Superior temporal gyrus (tissue), 1 donor: ENCODE results near the gene INMT.
"Not testable (repeated sequence)": the region's sequence is repeated elsewhere in the genome, so short reads cannot be mapped to it uniquely, and the experiment has no call there.

Experiments used
- DNase-seq: peaks from one replicate; pipeline ENCODE4 v3.0.0-alpha.2; 2016; ENCODE audit errors: extremely low spot score

The INMT gene

DNA sequence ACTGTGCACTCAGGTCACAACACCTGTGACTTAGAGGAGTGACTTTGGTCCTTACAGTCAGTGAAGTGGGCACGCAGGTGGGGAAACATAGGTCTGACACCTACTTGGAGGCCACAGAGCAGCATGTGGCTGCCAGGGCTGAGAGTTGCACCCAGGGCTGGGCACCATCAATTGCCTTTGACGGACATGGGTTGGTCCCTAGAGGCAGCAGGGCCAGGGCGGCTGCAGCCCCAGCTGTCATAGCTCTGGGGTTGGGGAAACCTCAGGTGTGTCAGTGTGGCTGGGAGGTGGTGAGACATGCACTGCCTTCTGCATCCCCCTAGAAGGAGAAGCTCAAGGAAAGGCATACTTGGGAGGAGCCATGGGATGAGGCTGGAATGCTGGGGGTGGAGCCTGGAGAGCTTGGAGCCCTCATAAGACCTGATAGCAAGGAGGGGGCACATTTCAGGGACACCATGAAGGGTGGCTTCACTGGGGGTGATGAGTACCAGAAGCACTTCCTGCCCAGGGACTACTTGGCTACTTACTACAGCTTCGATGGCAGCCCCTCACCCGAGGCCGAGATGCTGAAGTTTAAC, at the start of gene INMT:
Gene INMT, plus strand, starts transcription at position 440 of the 578 bp plus-strand sequence. Its CDS starts 16 bp downstream, at position 456.
- no peak for DNase-seq

DNA sequence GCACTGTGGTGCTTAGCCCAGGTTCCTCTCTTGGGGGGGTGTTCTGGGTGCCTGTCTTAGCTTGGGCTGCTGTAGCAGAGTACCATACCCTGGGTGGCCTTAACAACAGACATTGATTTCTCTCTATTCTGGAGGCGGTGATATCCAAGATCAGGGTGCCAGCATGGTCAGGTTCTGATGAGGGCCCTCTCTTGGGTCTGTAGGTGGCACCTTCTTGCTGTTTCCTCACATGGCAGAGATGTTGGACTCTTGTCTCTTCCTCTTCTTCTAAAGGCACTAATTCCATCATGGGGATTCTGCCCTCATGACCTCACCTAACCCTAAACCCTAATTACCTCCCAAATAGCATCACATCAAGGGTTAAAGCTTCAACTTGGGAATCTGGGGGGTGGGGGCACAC, 49.7 kb upstream of the INMT start:
- DNase-seq, result no peak

DNA sequence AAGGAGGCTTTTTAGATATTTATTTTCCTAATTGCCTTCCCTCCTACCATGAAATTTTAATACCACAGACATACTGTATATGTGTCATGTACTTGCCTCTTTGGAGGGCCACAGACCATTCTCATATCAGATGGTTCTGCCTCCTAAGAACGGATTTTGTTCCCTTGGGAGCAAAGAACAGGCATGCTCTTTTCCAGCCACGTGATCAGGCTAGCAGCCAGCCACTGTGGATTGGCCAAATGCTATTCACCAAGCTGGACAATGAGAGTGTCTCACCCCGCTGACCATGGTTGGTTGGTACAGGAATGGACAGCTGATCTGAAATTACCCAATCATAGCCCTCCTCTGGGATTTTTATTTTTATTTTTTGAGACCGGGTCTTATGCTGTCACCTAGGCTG, 48.2 kb upstream of the INMT start:
- DNase-seq, result no peak

DNA sequence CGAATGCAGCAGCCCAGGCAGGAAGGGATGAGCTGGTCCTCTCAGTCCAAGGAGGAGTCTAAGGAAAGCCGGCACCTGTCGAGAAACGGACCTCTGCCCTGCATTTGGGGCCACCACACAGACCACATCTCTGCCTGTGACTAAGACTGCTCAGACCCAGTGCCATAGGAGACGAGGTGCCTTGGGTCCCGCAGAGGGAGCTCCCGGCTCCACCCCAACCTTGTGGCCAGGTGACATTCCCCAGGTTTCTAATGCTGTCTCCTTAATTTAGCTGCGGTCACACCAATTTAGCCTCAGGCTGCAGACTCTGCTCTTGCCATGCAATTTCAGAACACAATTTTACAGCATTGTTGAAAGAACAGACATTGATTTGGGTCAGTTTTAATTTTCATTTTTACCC, 46.9 kb upstream of the INMT start:
- no peak for DNase-seq

DNA sequence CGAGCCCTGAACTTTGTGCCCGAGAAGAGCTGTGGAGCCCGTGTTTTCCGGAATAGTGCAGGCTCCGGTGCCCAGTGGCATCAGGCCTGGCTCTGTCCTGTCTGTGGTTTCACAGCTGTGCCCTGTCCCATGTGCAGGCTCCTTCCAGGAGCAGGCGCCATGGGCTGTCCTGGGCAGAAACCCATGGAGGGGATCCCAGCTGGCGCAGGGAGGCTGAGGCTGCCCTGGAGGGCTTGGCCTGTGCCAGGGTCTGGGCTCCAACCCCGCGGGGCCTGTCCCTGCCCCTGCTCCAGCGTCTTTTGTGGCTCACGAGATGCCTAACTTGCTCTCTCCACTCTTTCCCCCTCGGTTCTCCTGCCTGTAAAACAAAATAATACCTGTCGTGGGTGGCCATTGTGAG, 46.3 kb upstream of the INMT start:
- no peak for DNase-seq

DNA sequence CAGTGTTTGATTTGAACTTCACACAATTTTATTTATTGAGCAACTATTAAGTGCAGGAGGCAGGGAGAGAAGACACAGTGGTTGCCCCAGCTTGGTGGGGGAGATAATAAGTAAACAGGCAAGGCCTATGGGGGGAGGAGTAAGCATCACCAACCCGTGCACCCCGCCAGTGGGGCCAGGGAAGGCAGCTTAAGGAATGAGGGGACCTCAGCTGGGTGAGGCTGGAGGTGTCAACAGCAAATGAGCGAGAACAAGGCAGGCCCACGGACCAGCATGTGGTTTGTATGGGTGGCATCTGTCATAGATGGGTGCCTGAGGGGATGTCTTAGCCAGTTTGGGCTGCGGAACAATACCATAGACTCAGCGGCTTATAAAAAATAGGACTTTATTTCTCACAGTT, 45.6 kb upstream of the INMT start:
- no peak for DNase-seq

DNA sequence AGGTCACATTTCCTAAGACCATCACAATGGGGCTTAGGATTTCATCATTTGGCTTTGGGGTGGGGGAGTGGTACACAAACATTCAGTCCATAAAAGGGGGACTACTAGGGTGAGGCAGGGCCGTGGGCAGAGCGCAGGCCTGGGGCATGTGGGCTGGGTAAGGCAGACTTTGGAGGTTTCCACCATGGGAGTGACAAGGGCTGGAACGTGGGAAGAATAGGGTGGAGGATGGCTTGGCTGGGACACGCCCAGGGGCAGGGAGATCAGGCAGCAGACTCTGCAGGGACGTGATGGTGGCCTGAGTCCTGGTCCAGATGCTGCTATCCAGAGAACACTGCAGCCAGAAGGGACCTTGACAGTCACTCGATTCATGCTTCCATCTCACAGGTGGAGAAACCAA, 45.0 kb upstream of the INMT start:
- no peak for DNase-seq

DNA sequence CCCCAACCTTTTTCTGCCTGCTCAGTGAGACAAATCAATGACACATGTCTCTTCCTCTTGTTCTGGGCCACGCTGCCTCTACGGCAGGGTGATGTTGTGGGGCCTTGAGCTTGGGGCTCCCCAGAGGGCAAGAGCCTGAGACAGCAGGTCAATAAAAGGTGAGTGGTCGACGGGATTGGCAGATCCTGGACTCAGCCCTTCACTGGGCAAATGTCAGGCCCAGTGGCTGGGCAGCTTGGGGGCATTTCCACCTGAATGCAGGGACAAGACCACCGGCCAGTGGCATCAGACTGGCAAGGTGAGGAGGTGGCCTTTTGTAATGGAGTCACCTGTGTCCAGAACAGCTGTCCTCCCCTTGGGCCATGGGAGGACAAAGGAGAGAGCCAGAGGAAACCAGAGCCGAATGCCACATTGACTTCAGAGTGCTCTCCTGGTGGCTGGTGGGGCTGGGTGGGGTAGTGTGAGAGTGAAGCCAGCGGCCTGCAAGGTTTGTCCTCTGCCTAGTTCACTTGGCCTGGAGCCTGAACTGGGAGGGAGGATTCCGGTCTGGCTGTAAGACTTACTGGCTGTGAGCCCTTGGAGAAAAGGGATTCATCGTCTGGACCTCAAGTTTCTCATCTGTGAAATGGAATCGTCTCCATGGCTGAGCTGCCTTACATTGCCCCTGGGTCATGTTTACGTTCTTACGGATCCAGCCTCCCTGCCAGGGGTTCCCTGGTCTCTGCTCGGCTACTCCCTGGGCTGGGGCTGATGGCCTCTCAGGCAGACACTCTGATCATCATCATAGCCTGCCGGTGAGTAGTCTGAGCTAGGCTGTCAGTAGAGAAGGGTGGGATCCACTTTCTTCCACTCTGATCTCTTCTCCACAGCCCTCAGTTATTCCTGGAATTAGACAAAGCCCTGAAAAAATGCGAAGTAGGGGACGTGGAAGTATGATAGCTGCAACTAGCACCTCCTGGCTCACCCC, 44.3 kb upstream of the INMT start:
- no peak for DNase-seq

DNA sequence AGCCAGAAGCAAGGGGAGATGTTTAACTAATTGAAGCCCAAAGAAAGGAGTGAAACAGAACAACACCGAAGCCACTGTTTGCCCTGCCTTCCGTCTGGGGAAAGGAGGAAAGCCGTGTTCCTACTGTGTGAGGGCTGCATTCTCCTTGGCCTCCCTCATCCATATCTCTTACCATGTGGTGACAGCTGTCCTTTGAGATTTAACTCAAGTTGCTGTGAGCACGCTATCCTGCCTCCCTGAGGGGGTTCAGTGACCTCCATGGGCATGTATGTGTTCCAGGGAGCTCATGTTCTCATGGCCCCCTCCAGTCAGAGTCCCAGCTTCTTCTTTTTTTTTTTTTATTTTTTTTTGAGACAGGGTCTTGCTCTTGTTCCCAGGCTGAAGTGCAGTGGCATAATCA, 43.5 kb upstream of the INMT start:
- DNase-seq, result no peak

DNA sequence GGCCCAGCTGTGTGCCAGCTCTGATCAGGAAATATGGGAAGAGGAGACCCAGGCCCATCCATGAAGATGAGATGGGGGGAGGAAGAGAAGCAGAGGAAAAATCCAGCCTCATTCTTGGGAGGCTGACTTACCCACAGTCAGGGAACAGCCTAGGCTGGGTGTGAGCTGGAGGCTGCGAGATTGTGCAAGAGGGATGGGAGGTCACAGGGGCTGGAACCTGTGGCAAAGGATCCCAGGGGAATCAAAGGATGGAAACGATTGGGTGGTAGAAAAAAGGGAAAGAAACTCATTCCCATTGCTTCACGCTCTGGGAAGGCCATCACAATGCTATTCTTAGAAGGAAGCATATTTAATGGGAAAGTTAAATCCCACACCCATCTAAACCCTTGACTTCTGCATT, 43.0 kb upstream of the INMT start:
- DNase-seq, result no peak

DNA sequence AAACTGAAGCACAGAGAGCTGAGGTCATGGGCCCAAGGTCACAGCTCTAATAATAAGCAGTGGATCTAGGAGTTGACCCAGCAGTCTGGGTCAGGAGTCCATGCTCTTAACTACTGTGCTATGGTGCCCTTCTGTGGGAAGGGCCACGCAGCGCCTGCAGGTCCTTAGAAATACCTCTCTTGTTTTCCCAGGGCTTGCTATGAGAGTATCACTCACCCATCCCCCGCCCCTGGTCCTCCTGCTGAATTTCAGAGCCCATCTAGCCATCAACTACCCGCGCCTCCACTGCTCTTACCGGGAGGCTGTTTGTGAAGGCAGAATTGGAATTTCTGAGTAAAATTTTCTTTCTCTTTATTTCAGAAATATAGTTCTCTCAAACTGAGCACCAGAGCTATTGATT, 42.4 kb upstream of the INMT start:
- no peak for DNase-seq

DNA sequence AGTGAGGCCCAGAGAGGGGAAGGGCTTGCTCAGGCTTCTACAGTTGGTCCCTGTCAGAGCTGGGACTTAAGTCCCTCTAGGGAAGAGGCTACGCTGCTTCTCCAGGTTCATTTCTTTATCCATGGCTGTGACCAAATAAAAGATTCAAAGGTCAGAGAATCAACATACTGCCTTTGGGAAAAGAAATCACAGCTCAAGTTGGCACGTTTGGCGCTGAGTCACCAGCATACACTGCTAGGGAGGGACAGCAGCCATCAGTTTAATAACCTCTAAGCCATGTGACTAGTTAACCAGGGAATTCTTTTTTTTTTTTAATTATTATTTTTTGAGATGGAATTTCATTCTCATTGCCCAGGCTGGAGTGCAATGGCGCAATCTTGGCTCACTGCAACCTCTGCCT, 41.3 kb upstream of the INMT start:
- no peak for DNase-seq

DNA sequence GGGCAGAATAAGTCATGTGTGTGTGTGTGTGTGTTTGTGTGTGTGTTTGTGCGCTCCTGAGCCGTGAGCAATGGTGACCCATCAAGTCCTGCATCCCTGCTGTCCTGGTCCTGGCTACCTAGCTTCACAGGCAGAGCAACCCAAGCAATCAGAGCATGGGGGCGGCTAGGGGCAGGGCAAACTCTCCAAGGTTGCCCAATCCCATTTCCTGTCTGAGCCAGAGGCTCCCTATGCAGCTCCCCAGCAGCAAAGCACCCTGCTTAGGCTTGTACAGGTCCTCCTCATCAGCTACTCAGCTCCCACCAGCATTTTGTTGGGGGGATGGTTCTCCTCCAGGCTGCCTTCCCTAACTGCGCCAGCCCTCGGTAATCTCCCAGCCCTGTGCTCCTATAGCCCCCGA, 38.5 kb upstream of the INMT start:
- DNase-seq, result no peak

DNA sequence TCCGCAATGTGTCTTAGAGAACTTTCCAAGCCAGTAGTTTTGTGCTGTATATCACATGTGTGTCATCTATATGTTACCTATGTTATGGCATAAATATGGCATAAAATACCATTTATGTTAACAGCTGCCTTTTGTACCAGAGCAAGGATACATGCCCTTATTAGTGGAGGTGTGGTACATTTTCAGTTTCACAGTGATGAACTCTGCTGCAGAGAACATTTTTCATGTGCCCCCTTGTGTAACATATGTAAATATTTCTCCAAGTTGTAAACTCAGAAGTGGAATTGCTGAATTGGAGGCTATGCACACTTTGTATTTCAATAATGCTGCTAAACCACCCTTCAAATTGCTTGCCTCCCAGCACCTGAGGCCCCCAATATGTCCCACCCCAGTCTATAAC, 37.8 kb upstream of the INMT start:
- DNase-seq, result no peak

DNA sequence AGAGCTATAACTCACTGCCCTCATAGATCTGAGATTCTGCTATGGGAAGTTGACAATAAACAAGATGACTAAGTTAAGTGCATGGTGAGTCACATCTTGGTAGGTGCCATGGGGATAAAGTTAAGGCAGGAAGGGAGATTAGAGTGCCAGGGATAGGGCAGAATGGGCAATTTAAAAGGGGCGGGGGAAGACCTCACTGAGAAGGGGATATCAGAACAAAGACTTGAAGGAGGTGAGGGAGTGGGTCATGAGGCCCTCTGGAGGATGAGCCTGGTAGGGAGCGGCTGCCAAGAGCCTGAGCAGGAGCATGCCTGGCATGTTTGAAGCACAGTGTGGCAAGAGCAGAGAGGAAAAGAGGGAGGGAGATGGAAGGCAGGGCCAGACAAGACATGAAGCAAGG, 34.8 kb upstream of the INMT start:
- DNase-seq, result no peak

DNA sequence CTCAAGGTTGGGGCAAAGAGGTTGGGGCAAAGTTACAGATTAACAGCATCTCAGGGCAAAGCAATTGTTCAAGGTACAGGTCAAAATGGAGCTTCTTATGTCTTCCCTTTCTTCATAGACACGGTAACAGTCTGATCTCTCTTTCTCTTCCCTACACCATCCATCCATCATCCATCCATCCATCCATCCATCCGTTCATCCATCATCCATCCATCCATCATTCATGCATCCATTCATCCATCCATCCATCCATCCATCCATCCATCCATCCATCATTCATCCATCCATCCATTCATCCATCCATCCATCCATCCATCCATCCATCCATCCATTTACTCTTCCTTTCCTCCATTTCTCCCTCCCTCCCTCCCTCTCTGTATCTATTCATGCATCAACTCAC, 32.5 kb upstream of the INMT start:
- DNase-seq, result not testable (repeated sequence)

DNA sequence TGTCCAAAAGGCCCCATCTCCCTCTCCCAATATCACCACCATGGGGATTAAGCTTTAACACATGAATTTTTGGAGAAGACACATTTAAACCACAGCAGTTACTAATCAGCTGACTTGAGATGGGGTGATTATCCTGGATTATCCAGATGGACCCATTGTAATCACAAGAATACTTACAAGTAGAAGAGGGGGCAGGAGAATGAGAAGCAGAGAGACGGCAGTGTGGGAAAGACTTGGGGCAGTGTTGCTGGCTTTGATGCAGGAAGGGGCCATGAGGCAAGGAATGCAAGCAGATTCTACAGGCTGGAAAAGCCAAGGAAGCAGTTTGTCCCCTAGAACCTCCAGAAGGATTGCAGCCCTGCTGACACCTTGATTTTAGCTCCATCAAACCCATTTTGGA, 30.7 kb upstream of the INMT start:
- DNase-seq, result no peak

DNA sequence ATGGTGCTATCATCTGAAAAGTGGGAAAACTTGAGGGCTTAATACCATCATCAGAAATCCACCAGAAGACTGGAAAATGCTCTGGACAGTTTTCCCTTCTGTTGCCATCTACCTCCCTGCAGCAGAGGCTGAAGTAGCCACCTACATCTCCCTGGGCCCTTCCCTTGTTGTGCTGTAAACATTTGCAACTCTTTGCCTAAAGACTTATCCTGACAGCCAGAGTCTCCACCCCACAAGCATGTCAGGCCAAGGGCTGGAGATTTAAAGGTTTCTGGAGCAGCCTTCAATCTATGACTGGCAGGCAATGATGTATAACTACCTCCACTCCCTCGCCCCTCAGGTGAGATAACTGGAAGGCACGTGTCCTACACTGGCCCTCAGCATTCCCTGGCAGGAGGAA, 29.7 kb upstream of the INMT start:
- DNase-seq, result no peak

DNA sequence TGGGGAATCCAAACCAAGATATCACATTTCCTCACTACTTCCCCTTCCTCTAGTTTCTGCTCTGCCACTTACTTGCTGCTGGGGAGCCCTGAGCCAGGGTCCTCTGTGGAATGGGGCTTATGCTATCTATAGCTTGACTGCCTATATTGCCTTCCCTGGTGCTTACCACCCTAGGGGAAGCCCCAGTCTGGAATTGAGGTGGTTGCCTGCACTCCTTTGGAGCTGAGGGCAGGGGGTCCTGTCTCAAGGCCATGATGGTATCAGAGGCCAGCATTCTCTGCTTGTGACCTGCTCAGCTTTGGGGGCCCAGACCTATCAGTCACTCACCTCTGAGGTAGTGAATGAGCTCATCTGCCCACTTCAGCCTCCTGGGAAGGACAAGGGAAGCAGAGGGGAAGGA, 29.3 kb upstream of the INMT start:
- DNase-seq, result no peak

DNA sequence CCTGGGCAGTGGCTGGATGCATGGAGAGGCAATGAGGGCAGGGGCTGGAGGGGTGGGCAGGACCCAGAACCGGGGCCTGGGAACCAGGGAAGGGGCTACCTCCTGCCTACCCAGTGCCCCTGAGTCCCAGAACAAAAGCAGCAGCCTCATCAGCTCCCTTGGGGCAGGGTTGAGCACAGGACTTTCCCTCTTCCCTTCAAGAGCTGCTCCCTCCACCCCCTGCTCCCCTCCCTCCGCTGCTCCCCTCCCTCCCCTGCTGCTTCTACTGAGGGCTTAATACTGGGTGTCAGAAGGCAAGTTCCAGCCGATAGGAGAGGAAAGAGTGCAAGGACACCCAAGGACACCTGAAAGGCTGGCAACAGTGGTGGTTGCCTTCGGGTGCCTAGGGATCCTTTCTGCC, 28.2 kb upstream of the INMT start:
- DNase-seq, result no peak

DNA sequence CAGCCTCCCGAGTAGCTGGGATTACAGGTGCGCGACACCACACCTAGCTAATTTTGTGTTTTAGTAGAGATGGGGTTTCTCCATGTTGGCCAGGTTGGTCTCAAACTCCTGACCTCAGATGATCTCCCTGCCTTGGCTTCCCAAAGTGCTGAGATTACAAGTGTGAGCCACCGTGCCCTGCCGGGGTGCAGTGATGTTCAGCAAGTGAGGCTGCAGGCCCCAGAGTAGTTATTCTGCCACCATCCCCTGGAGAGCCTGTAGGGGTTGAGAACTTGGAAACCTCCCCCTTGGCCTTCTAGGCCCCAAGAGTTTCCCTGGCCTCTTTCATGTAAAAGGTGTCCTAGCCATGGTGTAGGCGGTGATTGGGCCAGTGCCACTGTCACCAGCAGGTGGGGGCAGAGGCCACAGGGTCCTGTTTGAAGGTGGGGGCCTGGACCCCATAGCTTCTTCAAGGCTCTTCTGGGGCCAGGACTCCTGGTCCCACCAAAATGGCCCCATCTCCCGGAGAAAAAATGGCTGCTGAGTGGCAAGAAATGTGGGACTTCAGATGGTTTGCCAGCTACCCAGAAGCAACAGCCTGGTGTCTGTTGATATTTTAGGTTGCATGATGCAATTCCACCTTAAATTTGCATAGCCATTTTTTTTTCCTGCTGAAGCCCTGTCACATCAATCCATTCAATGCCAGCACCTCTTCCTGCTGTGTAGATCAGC, 25.5 kb upstream of the INMT start:
- DNase-seq, result no peak

DNA sequence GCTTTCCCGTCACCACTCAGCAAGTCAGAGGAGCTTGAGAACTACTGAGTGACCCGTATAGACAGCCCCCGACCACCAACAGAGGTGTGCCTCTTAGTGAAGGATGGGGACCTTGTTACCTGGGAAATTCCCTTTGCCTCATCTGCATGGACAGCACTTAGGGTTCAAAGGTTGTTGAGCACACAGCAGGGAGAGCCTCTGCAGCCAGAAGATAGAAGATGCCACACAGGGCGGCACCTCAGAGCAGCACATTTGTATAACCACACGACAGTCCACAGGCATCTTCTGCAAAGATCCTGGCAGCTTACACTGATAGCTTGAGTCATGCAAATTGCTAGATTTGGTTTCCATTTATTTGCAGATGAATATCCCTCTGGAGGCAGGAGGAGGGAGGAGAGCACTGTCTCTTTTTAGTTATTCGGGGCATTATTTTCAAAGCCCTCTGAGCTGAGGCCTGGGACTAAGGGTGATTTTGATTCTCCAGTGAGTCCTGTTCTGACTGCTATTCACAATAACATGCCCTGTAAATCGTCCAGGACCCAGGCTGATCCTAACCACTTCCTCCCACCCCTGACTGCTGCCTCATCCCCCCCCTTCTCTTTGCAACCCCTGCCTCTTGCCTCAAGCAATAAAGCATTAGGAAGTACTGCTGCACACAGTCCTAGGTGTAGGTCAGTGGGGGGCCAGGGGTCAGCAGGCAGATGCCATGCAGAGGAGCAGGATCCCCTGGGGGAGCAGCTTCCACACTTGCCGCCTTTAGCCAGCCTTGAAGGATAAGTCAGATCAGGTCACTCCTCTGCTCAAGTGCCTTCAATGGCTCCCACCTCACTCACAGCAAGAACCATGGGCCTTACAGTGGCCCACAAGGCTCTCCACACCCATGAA, 24.6 kb upstream of the INMT start:
- DNase-seq, result peak; percentile 16
